WTC11 (cell line): ENCODE measurements around the gene VSIG4. TPM values are rescaled to one million over a fixed set of nuclear protein-coding genes. Genes with fewer than 3 reads are reported as not detected.

ENCODE experiments used
- ATAC-seq: fragments of 200-7000 bp; cut with Tn5 transposase; 2 replicates; pipeline ENCODE4 v1.10.0; 2021; ENCODE audit warnings: mild to moderate bottlenecking, moderate library complexity
- CTCF ChIA-PET: fragments of 300-600 bp; sonication (Branson Sonifier 250); formaldehyde crosslinking; loops from one replicate; lab custom pipeline; 2021; ENCODE audit warnings: antibody characterized with exemption; lab: Charles Lee
- POLR2A ChIA-PET: fragments of 350-600 bp; sonication (Branson Sonifier 250); formaldehyde crosslinking; loops from one replicate; lab custom pipeline; 2021; ENCODE audit warnings: antibody characterized with exemption; lab: Charles Lee
- DNase-seq: peaks from one replicate; pipeline ENCODE4 v3.0.0; 2021; ENCODE audit warnings: low spot score
- H3K27ac Mint-ChIP-seq: 2 replicates; pipeline ENCODE4 v1.8.0; 2021; ENCODE audit warnings: mixed read lengths
- H3K27me3 Mint-ChIP-seq: 2 replicates; pipeline ENCODE4 v1.8.0; 2021; ENCODE audit warnings: low read depth, mild to moderate bottlenecking, moderate library complexity, mixed read lengths
- H3K36me3 Mint-ChIP-seq: 2 replicates; pipeline ENCODE4 v1.8.0; 2021; ENCODE audit warnings: mixed read lengths
- H3K4me1 Mint-ChIP-seq: 2 replicates; pipeline ENCODE4 v1.8.0; 2022; ENCODE audit warnings: mixed read lengths
- H3K4me3 Mint-ChIP-seq: 2 replicates; pipeline ENCODE4 v1.8.0; 2021; ENCODE audit warnings: mild to moderate bottlenecking, moderate library complexity, mixed read lengths
- H3K9me3 Mint-ChIP-seq: 2 replicates; pipeline ENCODE4 v1.8.0; 2021; ENCODE audit warnings: mixed read lengths
- AFF4 ChIP-seq: sonication (generic); formaldehyde crosslinking; IDR thresholded peaks from 2 replicates; pipeline ENCODE4 v1.8.1; 2023; ENCODE audit warnings: mild to moderate bottlenecking, missing genetic modification reagents, borderline replicate concordance
- ARID4B ChIP-seq: sonication (generic); formaldehyde crosslinking; IDR thresholded peaks from 2 replicates; pipeline ENCODE4 v1.8.0; 2023; ENCODE audit warnings: missing genetic modification reagents, mild to moderate bottlenecking, borderline replicate concordance
- JAZF1 ChIP-seq: fragments of 250-450 bp; sonication (Bioruptor Pico); IDR thresholded peaks from 2 replicates; pipeline ENCODE4 v1.9.0; 2021; ENCODE audit warnings: moderate library complexity, mild to moderate bottlenecking, inconsistent platforms
- NFATC4 ChIP-seq: fragments of 250-450 bp; sonication (Bioruptor Pico); IDR thresholded peaks from 2 replicates; pipeline ENCODE4 v1.9.0; 2021; ENCODE audit warnings: mild to moderate bottlenecking
- NFYB ChIP-seq: sonication (generic); formaldehyde crosslinking; conservative IDR thresholded peaks from 2 replicates; pipeline ENCODE4 v1.8.0; 2022; ENCODE audit warnings: low read depth, missing genetic modification reagents
- NR1H2 ChIP-seq: sonication (generic); formaldehyde crosslinking; IDR thresholded peaks from 2 replicates; pipeline ENCODE4 v1.9.0; 2021; ENCODE audit warnings: mild to moderate bottlenecking, moderate library complexity, missing genetic modification reagents
- PRDM15 ChIP-seq: sonication (generic); formaldehyde crosslinking; IDR thresholded peaks from 2 replicates; pipeline ENCODE4 v1.8.0; 2022; ENCODE audit warnings: missing genetic modification reagents
- PRRX2 ChIP-seq: fragments of 250-450 bp; sonication (Bioruptor Pico); IDR thresholded peaks from 2 replicates; pipeline ENCODE4 v1.8.0; 2021; ENCODE audit warnings: mild to moderate bottlenecking
- ZBTB21 ChIP-seq: sonication (generic); formaldehyde crosslinking; IDR thresholded peaks from 2 replicates; pipeline ENCODE4 v1.8.1; 2023; ENCODE audit warnings: mild to moderate bottlenecking, missing genetic modification reagents, borderline replicate concordance
- ZNF138 ChIP-seq: sonication (generic); formaldehyde crosslinking; conservative IDR thresholded peaks from 2 replicates; pipeline ENCODE4 v1.8.1; 2022; ENCODE audit warnings: mild to moderate bottlenecking, moderate library complexity, missing genetic modification reagents
- ZNF423 ChIP-seq: fragments of 250-450 bp; sonication (Bioruptor Pico); IDR thresholded peaks from 2 replicates; pipeline ENCODE4 v2.1.2; 2022; ENCODE audit warnings: mild to moderate bottlenecking, moderate library complexity
- total RNA-seq: library from RNA; stranded (reverse); gene quantifications from 3 replicates; pipeline ENCODE4 v1.2.3, GENCODE V29; 2021
- TF ChIP-seq, protein P1 (sequence below): sonication (generic); formaldehyde crosslinking; conservative IDR thresholded peaks from 2 replicates; pipeline ENCODE4 v1.8.1; 2023; ENCODE audit warnings: mild to moderate bottlenecking, low read depth, missing genetic modification reagents, moderate library complexity
- TF ChIP-seq, protein P2 (sequence below): fragments of 250-450 bp; sonication (Bioruptor Pico); IDR thresholded peaks from 2 replicates; pipeline ENCODE4 v1.9.0; 2021; ENCODE audit warnings: moderate library complexity, mild to moderate bottlenecking, inconsistent platforms, borderline replicate concordance
- TF ChIP-seq, protein P3 (sequence below): sonication (generic); formaldehyde crosslinking; IDR thresholded peaks from 2 replicates; pipeline ENCODE4 v1.8.0; 2023; ENCODE audit warnings: mild to moderate bottlenecking, missing genetic modification reagents
- TF ChIP-seq, protein P4 (sequence below): sonication (generic); formaldehyde crosslinking; IDR thresholded peaks from 2 replicates; pipeline ENCODE4 v1.8.1; 2023; ENCODE audit warnings: mild to moderate bottlenecking, missing genetic modification reagents, moderate library complexity

The VSIG4 gene
- total RNA-seq, 1 experiment from 2014 or later: 0.24 TPM

- TF ChIP-seq, protein P1, sequence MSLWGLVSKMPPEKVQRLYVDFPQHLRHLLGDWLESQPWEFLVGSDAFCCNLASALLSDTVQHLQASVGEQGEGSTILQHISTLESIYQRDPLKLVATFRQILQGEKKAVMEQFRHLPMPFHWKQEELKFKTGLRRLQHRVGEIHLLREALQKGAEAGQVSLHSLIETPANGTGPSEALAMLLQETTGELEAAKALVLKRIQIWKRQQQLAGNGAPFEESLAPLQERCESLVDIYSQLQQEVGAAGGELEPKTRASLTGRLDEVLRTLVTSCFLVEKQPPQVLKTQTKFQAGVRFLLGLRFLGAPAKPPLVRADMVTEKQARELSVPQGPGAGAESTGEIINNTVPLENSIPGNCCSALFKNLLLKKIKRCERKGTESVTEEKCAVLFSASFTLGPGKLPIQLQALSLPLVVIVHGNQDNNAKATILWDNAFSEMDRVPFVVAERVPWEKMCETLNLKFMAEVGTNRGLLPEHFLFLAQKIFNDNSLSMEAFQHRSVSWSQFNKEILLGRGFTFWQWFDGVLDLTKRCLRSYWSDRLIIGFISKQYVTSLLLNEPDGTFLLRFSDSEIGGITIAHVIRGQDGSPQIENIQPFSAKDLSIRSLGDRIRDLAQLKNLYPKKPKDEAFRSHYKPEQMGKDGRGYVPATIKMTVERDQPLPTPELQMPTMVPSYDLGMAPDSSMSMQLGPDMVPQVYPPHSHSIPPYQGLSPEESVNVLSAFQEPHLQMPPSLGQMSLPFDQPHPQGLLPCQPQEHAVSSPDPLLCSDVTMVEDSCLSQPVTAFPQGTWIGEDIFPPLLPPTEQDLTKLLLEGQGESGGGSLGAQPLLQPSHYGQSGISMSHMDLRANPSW (CRISPR knock-in tag): no peak
- no peak for TF ChIP-seq JAZF1
- TF ChIP-seq ZBTB21 (CRISPR knock-in tag): no peak
- TF ChIP-seq, protein P2, sequence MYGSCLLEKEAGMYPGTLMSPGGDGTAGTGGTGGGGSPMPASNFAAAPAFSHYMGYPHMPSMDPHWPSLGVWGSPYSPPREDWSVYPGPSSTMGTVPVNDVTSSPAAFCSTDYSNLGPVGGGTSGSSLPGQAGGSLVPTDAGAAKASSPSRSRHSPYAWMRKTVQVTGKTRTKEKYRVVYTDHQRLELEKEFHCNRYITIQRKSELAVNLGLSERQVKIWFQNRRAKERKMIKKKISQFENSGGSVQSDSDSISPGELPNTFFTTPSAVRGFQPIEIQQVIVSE: no peak
- TF ChIP-seq NFATC4 (CRISPR knock-in tag): no peak
- no peak for TF ChIP-seq NFYB
- no peak for TF ChIP-seq NR1H2 (CRISPR knock-in tag)
- TF ChIP-seq, all 79 proteins: peak for 0
Observed at GRCh38 chrX:65999029-65999562, 40.8 kb downstream of the VSIG4 start (continued).

GRCh38 chrX:65997978-65998717 lies 41.7 kb downstream of the VSIG4 start:
- ATAC-seq (no peak), DNase-seq (no peak)
- no peak overlapping the region for H3K27ac Mint-ChIP-seq
- ChIA-PET POLR2A (no interaction called here), CTCF (no interaction called here)
- no peaks in the 10 kb centered on the region for H3K9me3 Mint-ChIP-seq
- no peak overlapping the region for H3K4me3 Mint-ChIP-seq
- no peaks in the 10 kb centered on the region for H3K27me3 Mint-ChIP-seq
- H3K4me1 Mint-ChIP-seq: 0 out of 2 replicates have a peak, but pooled peaks cover 6% of the 10 kb centered on the region
- H3K36me3 Mint-ChIP-seq: no peaks in the 10 kb centered on the region
- TF ChIP-seq, protein P3, sequence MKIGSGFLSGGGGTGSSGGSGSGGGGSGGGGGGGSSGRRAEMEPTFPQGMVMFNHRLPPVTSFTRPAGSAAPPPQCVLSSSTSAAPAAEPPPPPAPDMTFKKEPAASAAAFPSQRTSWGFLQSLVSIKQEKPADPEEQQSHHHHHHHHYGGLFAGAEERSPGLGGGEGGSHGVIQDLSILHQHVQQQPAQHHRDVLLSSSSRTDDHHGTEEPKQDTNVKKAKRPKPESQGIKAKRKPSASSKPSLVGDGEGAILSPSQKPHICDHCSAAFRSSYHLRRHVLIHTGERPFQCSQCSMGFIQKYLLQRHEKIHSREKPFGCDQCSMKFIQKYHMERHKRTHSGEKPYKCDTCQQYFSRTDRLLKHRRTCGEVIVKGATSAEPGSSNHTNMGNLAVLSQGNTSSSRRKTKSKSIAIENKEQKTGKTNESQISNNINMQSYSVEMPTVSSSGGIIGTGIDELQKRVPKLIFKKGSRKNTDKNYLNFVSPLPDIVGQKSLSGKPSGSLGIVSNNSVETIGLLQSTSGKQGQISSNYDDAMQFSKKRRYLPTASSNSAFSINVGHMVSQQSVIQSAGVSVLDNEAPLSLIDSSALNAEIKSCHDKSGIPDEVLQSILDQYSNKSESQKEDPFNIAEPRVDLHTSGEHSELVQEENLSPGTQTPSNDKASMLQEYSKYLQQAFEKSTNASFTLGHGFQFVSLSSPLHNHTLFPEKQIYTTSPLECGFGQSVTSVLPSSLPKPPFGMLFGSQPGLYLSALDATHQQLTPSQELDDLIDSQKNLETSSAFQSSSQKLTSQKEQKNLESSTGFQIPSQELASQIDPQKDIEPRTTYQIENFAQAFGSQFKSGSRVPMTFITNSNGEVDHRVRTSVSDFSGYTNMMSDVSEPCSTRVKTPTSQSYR: no peak
- TF ChIP-seq ZNF138 (CRISPR knock-in tag) (no peak), AFF4 (CRISPR knock-in tag) (no peak), ARID4B (CRISPR knock-in tag) (no peak), ZNF423 (no peak), PRDM15 (CRISPR knock-in tag) (no peak), NR1H2 (CRISPR knock-in tag) (no peak), PRRX2 (CRISPR knock-in tag) (no peak)
- TF ChIP-seq, protein P4, sequence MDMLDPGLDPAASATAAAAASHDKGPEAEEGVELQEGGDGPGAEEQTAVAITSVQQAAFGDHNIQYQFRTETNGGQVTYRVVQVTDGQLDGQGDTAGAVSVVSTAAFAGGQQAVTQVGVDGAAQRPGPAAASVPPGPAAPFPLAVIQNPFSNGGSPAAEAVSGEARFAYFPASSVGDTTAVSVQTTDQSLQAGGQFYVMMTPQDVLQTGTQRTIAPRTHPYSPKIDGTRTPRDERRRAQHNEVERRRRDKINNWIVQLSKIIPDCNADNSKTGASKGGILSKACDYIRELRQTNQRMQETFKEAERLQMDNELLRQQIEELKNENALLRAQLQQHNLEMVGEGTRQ (CRISPR knock-in tag): no peak
